ENCODE data around the gene GOPC.

DNA sequence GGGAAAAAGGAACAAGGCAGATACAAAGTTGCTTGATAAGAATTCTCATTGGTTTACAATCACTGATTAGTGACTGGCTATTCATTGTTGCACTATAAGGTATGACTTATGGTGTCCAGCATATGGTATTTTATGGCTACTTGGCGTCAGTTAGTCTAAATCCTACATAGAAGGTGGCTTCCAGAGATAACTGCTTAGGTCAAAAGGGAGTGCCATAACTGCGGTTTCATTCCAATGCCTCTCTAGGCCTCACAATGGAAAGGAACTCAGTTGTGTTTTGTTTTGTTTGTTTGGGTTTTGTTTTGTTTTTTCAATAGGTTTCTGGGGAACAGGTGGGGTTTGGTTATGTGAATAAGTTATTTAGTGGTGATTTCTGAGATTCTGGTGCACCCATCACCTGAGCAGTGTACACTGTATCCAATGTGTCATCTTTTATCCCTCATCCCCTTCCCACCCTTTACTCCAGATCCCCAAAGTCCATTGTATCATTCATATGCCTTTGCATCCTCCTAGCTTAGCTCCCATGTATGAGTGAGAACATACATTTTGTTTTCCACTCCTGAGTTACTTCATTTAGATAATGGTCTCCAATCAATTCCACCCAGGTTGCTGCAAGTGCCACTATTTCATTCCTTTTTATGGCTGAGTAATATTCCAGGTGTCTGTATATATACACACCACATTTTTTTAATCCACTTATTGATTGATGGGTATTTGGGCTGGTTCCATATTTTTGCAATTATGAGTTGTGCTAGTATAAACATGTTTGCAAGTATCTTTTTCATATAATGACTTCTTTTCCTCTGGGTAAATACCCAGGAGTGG lies 7.0 kb downstream of the GOPC start:
- TF ChIP-seq, protein P1, sequence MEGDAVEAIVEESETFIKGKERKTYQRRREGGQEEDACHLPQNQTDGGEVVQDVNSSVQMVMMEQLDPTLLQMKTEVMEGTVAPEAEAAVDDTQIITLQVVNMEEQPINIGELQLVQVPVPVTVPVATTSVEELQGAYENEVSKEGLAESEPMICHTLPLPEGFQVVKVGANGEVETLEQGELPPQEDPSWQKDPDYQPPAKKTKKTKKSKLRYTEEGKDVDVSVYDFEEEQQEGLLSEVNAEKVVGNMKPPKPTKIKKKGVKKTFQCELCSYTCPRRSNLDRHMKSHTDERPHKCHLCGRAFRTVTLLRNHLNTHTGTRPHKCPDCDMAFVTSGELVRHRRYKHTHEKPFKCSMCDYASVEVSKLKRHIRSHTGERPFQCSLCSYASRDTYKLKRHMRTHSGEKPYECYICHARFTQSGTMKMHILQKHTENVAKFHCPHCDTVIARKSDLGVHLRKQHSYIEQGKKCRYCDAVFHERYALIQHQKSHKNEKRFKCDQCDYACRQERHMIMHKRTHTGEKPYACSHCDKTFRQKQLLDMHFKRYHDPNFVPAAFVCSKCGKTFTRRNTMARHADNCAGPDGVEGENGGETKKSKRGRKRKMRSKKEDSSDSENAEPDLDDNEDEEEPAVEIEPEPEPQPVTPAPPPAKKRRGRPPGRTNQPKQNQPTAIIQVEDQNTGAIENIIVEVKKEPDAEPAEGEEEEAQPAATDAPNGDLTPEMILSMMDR (IDR thresholded peaks at IDR 0.05): no peak
- TF ChIP-seq POLR2A (IDR thresholded peaks at IDR 0.05): no peak
